HG03354 (cell line): ENCODE results near the gene PIP4K2A.

Source experiments
- ATAC-seq: cut with Tn5 transposase; IDR thresholded peaks from one replicate; pipeline ENCODE4 v1.9.1; 2021; ENCODE audit warnings: mild to moderate bottlenecking; ENCODE audit not compliant: unreplicated experiment, poor library complexity, severe bottlenecking

PIP4K2A gene

DNA sequence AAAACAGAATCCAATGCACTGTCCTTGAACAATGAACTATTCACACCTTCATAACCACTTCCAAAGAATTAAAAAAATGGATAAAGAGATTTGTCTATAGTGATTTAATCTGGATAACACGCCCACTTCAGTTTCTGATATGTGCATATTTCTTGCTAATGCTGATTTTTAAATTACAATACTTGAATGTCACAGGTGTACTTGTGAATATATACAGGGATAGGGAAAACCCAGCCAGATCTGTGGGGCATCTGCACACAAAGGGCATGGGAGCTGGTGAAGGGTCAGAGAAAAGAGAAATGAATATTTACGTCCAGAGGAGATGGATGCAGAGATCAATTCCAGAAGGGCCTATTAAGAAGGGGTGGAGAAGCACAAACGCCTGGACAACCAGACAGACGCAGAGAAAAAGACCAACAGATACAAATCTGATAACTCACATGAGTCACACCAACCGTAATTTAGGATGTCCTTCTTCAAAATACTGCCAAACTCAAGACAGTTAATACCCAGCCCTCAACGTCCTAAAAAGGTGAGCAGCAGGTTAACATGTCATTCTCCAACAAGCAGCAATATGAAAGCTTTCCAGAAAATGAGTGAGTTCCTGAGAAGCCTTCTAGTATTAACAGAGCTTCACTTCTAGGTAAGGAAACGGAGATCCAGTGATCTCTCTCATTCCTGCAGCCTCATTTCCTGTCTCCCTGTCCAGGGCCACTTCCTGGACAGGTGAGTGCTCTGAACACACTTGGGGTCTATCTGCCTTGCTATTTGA is 41.9 kb downstream of the PIP4K2A start:
- no peak for ATAC-seq

DNA sequence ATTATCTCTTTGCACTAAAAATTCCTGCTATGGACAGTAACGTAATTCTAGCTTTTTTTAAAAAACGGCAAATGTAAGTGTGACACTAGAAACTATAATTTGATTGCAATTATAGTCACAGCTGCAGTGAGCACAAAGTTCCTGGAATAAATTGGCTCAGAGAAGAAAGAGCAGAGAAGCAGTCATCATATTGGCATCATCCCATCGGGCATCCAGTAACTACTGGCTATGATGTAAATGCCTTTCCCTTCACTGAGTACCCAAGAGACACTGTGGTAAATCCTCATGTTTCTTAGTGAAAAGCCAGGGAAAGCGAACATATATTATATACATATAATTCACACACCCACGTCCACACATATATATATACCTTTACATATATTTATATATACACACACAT is 43.6 kb downstream of the PIP4K2A start:
- no peak for ATAC-seq

DNA sequence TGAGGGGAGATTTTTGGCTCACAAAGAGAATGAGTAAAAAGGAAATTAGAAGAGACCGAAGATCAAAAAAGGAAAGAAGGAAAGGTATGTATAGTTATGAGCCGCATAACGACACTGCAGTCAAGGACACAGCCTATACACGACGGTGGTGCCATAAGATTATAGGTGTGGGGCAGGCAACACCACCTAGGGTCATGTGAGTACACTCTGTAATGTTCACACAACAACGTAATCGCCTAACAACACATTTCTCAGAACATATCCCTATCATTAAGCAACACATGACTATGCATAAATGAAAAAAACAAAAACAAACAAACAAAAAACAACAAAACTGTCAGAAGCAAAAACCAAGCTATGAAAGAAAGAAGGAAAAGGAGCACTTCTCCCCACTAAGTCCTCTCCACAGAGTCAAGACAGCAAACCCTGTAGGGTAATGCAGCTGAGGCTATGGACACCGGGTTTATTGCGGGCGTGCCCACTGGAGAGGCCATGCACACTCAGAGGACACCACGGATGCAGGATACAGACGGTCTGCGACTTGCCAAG is 45.1 kb downstream of the PIP4K2A start:
- ATAC-seq, result no peak

DNA sequence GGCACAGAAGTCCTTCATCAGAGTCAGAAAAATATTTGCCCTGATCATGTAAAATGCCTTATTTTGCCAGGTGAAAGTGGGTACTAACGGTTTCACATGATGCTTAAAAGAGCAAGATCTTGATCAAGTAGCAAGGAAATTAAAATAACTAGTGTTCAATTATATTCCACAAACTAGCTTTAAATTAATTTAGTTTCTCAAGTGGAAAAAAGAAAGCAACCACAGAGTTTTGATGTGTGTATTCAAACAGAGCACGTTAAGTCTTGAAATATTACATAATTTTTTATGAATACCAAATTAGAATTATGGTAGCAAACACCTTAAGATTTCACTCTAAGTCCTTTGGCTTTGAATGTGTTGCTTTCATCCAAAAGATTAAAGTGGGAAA is 47.3 kb downstream of the PIP4K2A start:
- no peak for ATAC-seq

DNA sequence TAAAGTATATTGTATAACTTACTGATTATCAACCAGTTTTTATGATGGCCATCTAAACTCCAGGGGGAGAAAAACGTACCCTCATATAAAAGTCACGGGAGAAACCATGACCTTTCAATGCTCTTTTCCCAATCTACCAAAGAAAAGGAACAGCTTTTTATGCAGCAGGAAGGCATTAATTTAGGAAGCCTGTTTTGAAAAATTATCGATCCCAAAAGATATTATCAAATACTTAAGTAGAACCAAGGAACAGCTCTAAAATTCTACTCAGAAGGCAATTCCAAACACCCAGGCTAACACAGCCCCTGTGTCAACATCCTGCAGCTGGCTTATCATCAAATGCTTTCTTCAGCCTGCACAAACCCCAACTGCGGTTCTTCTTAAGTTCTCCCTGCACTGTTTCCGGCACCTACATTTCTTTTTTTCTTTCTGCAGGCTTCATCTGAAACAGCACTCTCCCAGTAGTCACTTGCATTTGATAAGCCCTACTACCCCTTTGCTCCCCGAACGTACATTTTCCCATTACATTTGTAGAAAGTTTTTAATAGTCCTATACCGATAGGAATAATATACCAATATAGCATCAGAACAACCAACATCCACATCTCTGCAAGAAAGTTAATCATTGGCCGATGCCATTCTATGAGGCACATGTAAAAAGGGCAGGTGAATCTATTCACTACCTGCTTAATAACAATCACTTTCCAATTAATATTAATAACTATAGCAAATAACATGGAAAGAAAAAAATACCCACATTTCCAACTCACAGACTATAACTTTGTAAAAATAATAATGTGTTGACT is 47.9 kb downstream of the PIP4K2A start:
- ATAC-seq, result peak; percentile 85

DNA sequence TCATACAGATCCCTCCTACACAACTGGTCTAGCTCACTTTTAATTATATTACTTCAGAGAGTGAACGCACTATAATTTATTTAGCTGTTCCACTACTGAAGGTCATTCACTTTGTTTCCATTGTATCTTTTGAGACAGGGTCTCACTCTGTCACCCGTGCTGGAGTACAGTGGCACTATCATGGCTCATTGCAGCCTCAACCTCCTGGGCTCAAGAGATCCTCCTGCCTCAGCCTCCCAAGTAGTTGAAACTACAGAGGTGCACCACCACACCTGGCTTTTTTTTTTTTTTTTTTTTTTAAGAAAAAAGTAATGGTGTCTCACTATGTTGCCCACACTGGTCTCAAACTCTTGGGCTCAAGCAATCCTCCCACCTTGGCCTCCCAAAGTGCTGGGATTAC is 49.0 kb downstream of the PIP4K2A start:
- ATAC-seq, result no peak

DNA sequence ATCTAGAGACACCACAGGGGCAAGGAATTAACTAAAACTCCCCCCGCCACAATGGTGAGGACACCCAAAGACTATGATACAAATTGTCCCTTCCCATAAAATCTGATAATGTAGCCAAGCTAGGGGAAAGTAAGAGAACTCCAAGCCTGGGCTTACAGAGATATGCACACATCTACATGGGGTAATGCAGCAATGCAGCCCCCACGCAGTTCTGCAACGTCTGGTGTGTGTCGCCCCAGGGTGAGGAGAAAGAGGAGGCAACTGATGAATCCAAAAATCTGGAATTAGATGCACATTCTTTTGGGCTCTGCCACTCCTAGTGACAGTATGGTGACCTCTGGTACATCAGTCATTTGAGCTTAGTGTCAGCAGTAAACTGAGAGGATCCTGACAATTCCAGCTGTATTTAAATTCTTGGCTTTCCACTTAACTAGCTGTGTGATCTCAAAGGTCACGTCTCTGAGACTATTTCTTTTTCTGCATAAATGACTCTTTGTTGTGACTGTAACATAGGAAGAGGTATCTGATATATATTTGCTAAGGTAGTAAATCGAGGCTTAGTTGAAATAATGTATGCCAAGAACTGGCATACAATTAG is 51.5 kb downstream of the PIP4K2A start:
- ATAC-seq, result no peak

DNA sequence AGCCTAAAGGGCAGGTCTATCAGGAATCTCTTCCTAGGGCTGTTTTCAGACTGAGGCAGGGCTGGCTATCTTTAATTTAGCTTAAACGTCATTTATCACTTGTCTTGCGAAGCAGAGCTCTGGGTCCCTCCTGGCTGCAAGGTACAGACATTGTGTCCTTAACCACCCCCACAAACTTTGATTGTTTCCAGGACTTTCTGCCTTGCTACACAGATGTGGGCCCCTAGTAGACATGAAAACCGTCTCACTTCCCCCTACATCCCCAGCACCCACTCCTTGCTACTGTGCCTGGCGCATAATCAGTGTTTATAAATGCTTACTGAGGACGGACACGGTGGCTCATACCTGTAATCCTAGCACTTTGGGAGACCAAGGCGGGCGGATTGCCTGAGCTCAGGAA is 54.5 kb downstream of the PIP4K2A start:
- ATAC-seq, result no peak

DNA sequence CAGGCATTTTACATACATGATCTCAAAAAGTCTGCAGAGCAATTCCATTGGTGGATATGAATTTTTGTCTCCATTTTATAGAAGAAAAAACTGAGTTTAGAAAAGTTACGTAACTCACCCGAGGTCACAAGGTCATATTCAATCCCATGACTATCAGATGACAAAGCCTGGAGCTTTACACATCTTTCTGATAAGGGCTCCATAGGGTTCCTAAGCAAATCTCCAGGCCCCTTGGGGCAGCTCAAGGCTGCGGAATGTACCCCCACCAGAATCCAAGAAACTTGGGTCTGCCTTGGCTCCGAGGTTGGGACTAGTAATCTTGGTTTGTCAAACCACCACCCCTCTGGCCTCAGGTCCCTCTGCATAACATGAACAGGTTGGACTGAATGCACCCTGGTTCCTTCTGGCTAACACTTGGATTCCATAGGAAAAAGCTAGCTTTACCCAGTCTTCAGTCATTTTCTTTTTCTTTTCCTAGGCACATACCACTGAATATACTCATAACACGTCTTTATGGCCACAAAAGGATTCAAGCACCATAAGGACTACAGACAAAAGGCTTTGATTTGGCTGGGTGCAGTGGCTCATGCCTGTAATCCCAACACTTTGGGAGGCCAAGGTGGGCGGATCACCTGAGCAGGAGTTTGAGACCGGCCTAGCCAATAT is 55.5 kb downstream of the PIP4K2A start:
- no peak for ATAC-seq

DNA sequence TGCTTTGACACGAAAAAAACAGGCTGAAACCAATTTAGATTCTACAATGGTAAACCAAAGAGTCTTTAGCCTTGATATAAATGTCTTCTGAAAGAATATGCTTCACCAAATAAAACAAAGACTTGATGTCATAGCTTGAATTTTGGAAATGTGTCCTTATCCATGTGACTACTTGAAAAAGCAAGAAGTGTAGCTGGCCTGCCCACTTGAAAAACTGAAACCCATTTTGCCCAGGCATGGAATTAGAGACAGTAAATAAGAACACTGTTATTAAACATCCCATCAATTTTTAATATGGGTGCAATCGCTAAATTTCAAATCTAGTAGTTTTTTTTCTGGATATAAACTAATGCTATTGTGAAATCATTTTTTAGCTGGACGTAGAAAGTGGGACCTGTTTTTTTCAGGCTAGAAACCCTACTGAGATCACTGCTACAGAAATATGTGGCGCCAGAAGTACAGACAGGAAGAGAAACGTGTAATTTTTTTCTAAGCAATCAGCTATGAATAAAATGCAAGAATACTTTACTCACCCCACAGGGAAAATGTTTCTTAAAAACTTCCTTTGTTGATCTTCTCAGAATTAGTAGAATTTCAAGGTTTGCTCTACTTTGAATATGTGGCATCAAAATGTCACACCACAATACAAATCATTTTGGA is 56.7 kb downstream of the PIP4K2A start:
- ATAC-seq, result no peak

DNA sequence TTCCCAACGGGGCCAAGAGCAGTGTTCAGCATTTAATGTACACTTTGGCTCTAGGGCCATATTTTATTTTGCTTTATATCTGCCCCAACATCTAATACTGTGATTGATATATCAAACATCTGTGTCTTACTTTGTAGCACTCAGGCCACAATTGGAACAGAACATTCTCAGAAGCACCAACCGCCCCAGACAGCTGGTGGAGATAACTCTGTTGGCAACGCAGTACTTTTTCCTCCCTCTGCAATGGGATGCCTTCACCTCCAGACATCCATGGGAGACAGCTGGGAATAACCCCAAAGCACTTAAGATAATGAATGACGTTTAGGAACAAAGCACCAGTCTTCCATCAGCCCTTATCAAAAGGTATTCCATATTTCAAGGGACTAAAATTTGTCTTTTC is 57.4 kb downstream of the PIP4K2A start:
- ATAC-seq, result no peak

DNA sequence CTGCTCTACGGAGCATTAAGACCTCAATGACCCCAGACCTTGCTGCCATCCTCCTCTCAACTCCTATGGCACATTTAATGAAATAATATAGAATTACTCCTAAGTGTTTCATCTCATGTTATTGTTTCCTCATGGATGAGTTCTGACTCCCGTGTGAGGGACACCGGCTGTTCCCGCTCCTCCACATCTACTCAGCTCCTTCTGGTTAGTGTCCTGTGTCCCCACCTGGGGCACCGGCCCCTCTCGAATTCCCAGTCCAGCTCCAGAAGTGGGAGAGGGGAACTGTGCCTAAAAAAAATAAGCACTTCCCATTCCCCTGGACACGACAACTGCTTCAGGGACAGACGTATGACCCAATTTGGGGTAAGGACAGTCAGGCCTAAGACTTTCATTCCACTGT is 58.3 kb downstream of the PIP4K2A start:
- ATAC-seq, result no peak

DNA sequence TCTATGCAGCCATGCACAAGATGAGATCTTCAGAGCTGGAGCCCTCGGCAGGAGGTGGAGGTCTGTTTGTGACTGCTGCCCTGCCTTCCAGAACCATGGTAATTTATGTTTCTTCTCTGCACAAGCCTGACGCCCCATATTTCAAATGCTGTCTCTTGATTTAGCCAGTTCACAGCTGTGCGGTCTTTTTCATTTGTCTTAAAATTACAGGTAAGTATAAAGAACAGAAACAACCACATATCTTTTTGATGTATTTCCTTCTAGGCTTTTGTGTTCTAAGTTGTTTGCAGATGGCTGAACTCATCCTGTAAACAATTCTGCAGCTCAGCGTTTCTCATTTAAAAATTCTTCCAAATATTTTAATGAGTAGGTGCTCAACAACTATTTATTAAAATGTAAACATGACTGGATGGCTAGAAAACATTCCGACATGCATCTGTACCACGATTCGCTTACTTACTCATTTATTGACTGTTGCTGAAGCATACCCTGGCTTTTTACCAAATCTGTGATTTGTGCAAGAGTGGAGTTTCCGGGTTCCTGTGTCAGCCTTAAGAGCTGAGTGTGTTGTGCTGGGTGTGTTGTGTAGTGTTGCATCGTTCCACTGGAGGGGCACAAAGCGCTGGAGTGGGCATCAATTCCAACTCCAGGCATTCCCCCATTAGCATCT is 58.9 kb downstream of the PIP4K2A start:
- no peak for ATAC-seq

DNA sequence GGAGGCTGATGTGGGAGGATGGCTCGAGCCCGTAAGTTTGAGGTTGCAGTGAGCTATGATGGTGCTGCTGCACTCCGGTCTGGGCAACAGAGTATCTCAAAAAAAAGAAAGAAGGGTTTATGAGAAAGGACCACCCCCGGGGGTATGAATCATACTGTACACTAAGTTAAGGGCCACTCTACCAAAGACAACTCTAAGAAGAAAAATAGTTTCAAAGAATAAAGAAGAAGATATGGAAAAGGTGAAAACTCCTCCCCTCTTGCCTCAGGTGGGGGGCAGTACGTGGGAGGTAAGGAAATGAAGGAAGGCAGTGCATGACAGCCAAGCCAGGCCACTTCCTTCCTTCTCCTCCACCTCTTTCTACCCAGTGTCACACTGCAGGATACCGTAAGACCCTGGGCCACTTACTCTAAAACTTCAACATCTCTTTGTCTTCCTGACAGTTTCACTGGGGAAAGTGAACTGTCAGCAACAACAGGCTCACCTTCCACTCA is 61.3 kb downstream of the PIP4K2A start:
- ATAC-seq, result no peak

DNA sequence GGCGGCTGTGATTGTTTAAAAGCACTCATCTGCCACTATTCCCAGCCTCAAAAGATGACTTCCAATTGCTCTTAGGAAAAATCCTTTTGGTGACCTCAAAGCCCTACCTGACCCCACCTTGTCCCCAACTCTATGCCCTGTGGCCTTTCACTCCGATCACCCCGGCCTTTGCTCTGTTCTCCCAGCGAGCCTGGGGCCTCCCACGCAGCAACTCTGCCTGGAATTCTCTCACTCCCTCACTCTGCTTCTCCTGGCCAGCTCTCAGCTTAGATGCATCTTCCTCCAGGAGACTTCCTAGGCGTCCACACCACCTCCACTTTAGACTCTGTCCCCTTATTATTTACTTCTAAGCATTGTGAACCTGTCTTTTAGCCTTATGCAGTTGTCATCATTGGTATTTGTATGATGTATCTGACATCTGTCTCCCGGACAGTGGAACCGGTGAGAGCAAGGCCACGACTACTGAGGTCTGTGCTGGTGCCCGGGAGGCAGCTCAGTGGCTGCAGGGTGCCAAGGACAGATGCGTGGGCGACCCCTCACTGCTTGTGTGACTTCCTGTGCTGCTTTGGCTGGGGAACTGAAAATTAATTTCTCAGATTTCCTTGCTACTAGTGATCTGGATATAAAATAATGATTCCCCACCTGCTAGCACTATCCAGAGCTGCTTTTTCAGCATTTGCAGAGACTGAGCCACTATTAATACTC is 63.0 kb downstream of the PIP4K2A start:
- ATAC-seq, result no peak

DNA sequence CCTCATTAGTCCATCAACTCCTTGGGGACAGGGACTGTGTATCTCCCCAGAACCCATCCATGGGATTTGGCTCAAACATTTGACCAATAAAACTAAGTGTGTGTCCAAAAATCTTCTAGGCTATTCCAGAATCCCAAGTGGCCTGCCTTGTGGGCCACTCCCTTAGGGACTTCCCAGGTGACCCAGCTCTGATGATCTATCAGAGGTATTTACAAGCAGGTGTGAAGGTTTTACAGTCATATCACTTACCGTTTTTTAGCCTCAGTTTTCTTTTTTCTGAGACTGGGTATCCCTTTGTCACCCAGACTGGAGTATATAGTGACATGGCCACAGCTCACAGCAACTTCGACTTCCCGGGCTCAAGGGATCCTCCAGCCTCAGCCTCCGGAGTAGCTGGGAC is 64.4 kb downstream of the PIP4K2A start:
- ATAC-seq, result no peak

DNA sequence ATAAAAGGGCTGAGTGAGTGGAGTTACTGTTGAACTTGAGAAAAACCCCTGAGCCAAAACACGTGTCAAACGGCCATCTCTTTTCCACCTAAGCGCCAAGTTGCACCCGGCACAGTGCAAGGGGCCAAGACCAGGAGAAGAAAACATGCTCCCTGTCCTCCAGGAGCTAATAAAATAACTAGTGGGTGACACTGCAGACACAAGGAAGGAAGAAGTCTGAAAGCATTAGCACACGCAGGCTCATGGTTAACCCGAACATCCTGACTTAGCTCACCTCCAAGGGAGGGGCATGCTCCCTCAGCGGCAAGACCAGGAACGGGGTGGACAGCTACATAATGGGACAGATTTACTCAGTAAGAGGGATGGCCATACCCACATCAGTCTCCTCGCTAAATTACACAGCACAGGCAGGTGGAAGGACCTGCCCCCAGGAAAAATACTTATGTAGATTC is 65.0 kb downstream of the PIP4K2A start:
- no peak for ATAC-seq

DNA sequence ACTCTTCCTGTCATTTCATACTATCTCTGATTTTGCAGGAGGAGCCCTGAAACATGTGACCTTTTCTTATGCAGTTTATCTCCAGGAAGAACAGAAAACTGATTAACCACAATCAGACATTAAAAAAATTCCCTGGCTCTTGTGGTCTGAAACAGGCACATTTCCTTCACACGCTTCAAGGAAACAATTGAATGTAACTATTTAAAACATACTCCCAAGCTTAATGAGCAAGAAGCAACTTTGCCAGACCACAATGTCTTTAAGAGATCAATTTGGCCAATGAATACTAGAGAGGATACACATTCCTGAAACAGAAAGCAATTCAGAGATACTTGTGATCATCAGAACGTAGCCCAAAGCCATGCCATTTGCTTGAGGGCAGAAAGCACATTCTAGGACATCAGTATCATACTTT is 65.8 kb downstream of the PIP4K2A start:
- peak; percentile 46 for ATAC-seq
